ENCODE results near the gene GSDME.

DNA sequence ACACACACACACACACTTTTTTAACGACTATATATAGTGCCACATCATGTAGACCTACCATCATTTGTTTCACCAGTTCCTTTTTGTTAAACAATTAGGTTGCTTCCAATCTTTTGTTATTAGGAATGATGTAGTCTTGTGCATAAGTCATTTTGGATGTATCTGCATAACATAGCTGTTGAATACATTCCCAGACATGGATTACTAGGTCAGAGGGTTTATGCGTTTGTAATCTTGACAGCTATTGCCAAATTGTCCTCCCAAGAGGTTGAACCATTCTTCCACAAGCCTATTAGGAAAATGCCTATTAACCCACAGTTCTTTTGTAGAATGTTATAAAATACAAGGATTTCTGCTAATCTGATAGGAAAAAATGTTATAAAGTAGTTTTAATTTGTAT is 96.7 kb downstream of the GSDME start:
- TF ChIP-seq, protein P1, sequence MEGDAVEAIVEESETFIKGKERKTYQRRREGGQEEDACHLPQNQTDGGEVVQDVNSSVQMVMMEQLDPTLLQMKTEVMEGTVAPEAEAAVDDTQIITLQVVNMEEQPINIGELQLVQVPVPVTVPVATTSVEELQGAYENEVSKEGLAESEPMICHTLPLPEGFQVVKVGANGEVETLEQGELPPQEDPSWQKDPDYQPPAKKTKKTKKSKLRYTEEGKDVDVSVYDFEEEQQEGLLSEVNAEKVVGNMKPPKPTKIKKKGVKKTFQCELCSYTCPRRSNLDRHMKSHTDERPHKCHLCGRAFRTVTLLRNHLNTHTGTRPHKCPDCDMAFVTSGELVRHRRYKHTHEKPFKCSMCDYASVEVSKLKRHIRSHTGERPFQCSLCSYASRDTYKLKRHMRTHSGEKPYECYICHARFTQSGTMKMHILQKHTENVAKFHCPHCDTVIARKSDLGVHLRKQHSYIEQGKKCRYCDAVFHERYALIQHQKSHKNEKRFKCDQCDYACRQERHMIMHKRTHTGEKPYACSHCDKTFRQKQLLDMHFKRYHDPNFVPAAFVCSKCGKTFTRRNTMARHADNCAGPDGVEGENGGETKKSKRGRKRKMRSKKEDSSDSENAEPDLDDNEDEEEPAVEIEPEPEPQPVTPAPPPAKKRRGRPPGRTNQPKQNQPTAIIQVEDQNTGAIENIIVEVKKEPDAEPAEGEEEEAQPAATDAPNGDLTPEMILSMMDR (IDR thresholded peaks at IDR 0.05): no peak
- TF ChIP-seq SIN3A (IDR thresholded peaks at IDR 0.05; ENCODE audit: borderline replicate concordance, insufficient read depth, low read depth, low read length) (no peak), TCF7L2 (IDR thresholded peaks at IDR 0.05; ENCODE audit: low read depth, low read length) (no peak), POLR2AphosphoS5 (IDR thresholded peaks at IDR 0.05; ENCODE audit: low read depth, low read length) (no peak)
- TF ChIP-seq, protein P2, sequence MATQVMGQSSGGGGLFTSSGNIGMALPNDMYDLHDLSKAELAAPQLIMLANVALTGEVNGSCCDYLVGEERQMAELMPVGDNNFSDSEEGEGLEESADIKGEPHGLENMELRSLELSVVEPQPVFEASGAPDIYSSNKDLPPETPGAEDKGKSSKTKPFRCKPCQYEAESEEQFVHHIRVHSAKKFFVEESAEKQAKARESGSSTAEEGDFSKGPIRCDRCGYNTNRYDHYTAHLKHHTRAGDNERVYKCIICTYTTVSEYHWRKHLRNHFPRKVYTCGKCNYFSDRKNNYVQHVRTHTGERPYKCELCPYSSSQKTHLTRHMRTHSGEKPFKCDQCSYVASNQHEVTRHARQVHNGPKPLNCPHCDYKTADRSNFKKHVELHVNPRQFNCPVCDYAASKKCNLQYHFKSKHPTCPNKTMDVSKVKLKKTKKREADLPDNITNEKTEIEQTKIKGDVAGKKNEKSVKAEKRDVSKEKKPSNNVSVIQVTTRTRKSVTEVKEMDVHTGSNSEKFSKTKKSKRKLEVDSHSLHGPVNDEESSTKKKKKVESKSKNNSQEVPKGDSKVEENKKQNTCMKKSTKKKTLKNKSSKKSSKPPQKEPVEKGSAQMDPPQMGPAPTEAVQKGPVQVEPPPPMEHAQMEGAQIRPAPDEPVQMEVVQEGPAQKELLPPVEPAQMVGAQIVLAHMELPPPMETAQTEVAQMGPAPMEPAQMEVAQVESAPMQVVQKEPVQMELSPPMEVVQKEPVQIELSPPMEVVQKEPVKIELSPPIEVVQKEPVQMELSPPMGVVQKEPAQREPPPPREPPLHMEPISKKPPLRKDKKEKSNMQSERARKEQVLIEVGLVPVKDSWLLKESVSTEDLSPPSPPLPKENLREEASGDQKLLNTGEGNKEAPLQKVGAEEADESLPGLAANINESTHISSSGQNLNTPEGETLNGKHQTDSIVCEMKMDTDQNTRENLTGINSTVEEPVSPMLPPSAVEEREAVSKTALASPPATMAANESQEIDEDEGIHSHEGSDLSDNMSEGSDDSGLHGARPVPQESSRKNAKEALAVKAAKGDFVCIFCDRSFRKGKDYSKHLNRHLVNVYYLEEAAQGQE (IDR thresholded peaks at IDR 0.05; ENCODE audit: insufficient read depth in 1 of 2, low read depth in 2 of 2, low read length in 1 of 2): no peak
